Measurements from ENCODE around the gene POC1B.

Gene POC1B

GRCh38 chr12:89538897-89539296, 13.1 kb upstream of the POC1B start:
- no peak for DNase-seq

- DNase-seq, result no peak
Observed at GRCh38 chr12:89537389-89537788, 11.5 kb upstream of the POC1B start.

- DNase-seq, result no peak
Observed at GRCh38 chr12:89529738-89530137, 3.9 kb upstream of the POC1B start.

- DNase-seq, result no peak
Observed at GRCh38 chr12:89528434-89528833, 2.6 kb upstream of the POC1B start.

- peak; percentile 26 for DNase-seq
Observed at GRCh38 chr12:89525305-89525823, 483 bp downstream of the POC1B start.

GRCh38 chr12:89524541-89525304, 1.1 kb downstream of the POC1B start, which contains the start of gene GALNT4:
TSS of gene GALNT4 (minus strand) at chr12:89524796. CDS start at chr12:89524549, 247 bp downstream.
- DNase-seq, result peak; percentile 82

GRCh38 chr12:89523843-89524540, 1.9 kb downstream of the POC1B start:
- DNase-seq, result no peak

GRCh38 chr12:89523393-89523792, 2.5 kb downstream of the POC1B start:
- DNase-seq, result no peak

- no peak for DNase-seq
Observed at GRCh38 chr12:89521364-89522223, 4.3 kb downstream of the POC1B start.

GRCh38 chr12:89517720-89518119, 8.1 kb downstream of the POC1B start:
- no peak for DNase-seq

GRCh38 chr12:89516633-89517032, 9.2 kb downstream of the POC1B start:
- DNase-seq, result no peak

GRCh38 chr12:89514751-89515150, 11.1 kb downstream of the POC1B start:
- no peak for DNase-seq

- DNase-seq, result no peak
Observed at GRCh38 chr12:89513544-89513943, 12.3 kb downstream of the POC1B start.

GRCh38 chr12:89507015-89507824, 18.6 kb downstream of the POC1B start:
- no peak for DNase-seq

GRCh38 chr12:89506050-89506449, 19.8 kb downstream of the POC1B start:
- DNase-seq, result no peak

GRCh38 chr12:89504560-89505346, 21.1 kb downstream of the POC1B start:
- DNase-seq, result no peak

- no peak for DNase-seq
Observed at GRCh38 chr12:89501793-89502192, 24.1 kb downstream of the POC1B start.

- DNase-seq, result no peak
Observed at GRCh38 chr12:89499857-89500256, 26.0 kb downstream of the POC1B start.

GRCh38 chr12:89497467-89497866, 28.4 kb downstream of the POC1B start:
- DNase-seq, result no peak

- no peak for DNase-seq
Observed at GRCh38 chr12:89497005-89497404, 28.8 kb downstream of the POC1B start.
